Activated T-helper 2 cell treated with anti-CD3 and anti-CD28 coated beads, Interferon-gamma antibody, Interleukin-2, Interleukin-4, amounts not matched to agents 10 μg/mL and 5 μg/mL and 100 μg/mL, durations not matched to agents 14 hours and 24 hours and 36 hours (primary cell): Measurements from ENCODE around the gene CERK. TPM values are rescaled to one million over a fixed set of nuclear protein-coding genes. Genes with fewer than 3 reads are reported as not detected.

Source experiments
- DNase-seq: peaks from one replicate; pipeline ENCODE4 v3.0.0; 2021; ENCODE audit warnings: low spot score
- H3K27ac Mint-ChIP-seq: one replicate; pipeline ENCODE4 v1.8.0; 2021; ENCODE audit warnings: mixed read lengths
- H3K27me3 Mint-ChIP-seq: one replicate; pipeline ENCODE4 v1.8.0; 2021; ENCODE audit warnings: low read depth, mixed read lengths
- H3K36me3 Mint-ChIP-seq: one replicate; pipeline ENCODE4 v1.8.0; 2021; ENCODE audit warnings: low read depth, mixed read lengths
- H3K4me1 Mint-ChIP-seq: one replicate; pipeline ENCODE4 v1.8.0; 2021; ENCODE audit warnings: low read depth, mixed read lengths
- H3K4me3 Mint-ChIP-seq: one replicate; pipeline ENCODE4 v1.8.0; 2021; ENCODE audit warnings: low read depth, mild to moderate bottlenecking, moderate library complexity, mixed read lengths
- H3K9me3 Mint-ChIP-seq: one replicate; pipeline ENCODE4 v1.8.0; 2021; ENCODE audit warnings: mixed read lengths
- intact Hi-C: fragments of 100-400 bp; cut with micrococcal nuclease; formaldehyde crosslinking; loops from one replicate; pipeline ENCODE4 v1.15.1; 2023
- total RNA-seq: library from RNA; stranded (reverse); gene quantifications from 2 replicates; pipeline ENCODE4 v1.2.3, GENCODE V29; 2022

The CERK gene
- total RNA-seq, 1 donor from 2014 or later = 62.8 TPM

DNA sequence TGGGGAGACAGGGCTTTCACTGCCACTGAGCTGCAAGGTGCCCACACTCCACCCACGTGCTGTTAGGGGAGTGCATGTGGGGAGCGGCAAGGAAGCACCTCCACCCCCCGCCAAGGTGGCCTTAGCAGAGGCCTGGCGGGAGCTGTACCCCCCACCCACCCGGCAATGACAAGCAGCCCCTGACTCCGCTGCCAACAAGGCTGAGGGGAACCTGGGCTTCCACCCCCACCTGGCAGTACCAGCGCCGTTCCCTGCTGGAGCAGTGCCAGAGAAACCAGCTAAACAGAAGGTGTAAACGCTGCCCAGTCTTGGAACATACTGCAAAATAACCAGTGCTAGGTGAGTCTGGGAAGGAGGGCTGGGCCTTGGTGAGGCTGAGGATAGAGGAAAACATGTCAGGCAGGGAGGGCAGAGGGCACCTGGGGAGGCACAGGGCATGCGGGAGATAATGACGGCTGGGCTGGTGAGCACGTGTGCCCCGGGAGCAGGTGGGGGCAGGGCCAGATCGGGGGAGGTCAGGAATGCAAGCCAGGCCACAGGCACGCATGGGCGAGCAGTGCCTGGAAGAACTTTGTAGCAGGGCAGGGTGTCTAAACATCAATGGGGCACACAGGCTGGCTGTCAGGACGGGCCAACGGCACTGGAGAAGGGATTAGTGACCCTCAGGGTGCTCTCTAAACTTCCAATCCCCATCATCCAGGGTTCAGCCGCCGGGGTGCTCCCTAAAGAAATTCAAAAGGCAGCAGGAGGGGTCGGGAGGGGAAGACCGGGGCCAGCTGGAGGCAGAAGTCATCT is 6.6 kb downstream of the CERK start:
- Mint-ChIP-seq H3K4me3 (no peak overlapping the region), H3K4me1 (peaks cover 32% of the 10 kb centered on the region), H3K27ac (peak overlapping the region; percentile 38), H3K9me3 (no peaks in the 10 kb centered on the region), H3K36me3 (peaks cover 38% of the 10 kb centered on the region), H3K27me3 (no peaks in the 10 kb centered on the region)
- DNase-seq = no peak
- intact Hi-C loops = no loop called here

DNA sequence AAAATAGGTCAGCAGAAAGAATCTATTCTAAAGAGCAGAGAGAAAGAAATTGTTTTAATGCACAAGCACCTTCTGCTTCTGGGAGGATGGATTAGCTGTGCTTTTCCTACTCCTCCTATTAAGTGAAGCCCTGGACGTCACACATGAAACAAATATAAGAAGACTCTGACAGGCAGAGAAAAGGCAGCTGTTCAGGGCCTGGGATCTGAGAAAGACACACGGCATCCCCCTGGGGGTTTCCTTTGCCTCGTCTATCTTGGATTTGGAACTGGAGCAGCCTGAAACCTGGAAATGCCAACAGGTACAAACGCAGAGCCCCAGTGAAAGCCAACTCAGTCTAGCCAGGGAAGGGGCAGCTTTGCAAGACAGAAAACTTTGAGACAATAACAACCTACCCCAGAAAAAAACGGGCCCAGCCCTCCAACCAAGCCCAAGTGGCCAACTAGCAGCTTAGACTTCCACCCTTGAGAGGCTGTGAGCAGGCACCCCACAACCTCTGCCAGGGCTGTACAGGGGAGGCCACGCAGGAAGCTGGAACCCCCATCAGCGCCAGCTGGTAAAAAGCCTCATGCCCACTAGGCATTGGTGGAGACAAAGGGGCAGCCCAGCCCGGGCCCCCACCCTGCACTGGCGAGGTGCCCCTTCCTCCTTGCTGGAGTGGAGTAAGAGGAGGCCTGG is 7.3 kb downstream of the CERK start:
- H3K27ac Mint-ChIP-seq = peak overlapping the region; percentile 46
- H3K4me3 Mint-ChIP-seq = no peak overlapping the region
- H3K4me1 Mint-ChIP-seq = peaks cover 27% of the 10 kb centered on the region

DNA sequence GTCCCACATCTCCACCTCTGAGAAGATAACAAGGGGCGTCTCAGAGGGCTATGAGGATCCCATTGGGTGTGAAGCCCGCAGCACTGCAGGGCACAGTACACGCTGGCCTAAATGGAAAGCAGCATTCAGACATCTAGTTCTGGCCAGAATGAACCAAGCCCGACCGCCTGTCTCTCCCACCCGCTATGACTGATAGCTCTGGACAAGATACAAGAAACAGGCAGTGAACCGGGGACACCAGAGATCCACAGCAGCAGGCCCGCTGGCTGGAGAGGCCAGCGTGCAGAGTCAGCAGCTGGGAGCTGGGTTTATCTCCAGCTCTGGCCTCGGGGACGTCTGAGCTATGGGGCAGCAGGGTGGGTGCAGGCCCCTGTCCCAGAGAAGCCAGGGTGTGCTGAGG is 9.6 kb downstream of the CERK start:
- Mint-ChIP-seq H3K4me3 (no peak overlapping the region), H3K27ac (no peak overlapping the region), H3K36me3 (peaks cover 44% of the 10 kb centered on the region), H3K4me1 (peaks cover 15% of the 10 kb centered on the region), H3K27me3 (no peaks in the 10 kb centered on the region), H3K9me3 (no peaks in the 10 kb centered on the region)
- intact Hi-C loops = no loop called here
- DNase-seq = no peak

More for the DNA sequence above, 7.3 kb downstream of the CERK start:
- DNase-seq = no peak
- H3K27me3 Mint-ChIP-seq = no peaks in the 10 kb centered on the region
- H3K36me3 Mint-ChIP-seq = peaks cover 37% of the 10 kb centered on the region
- intact Hi-C loops = no loop called here
- H3K9me3 Mint-ChIP-seq = no peaks in the 10 kb centered on the region

DNA sequence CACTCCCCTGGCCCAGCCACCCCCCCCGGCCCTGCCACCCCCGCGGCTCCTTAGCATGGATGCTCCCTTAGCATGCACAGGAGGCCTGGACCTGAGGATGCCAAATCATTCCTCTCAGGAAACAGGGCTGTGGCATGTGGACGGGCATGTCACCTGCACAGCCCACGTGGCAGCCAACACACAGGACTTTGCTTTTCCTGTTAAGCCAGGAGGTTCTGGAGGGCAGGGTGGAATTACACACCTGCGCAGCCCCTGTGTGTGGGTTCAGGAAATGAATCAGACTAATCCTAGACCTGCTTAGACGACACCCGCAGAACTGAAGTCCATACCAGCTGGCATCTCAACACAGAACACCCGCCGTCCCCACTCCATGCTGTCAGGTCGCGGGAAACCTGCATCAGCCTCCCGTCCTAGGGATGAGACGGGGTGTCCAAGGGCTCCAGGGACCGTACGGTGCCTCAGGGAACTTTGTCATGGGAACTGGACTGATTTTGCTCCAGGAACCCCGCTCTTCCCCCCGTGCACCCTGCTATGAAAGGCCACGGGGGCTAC is 10.2 kb downstream of the CERK start:
- Mint-ChIP-seq H3K4me3 (no peak overlapping the region), H3K36me3 (peaks cover 44% of the 10 kb centered on the region)

DNA sequence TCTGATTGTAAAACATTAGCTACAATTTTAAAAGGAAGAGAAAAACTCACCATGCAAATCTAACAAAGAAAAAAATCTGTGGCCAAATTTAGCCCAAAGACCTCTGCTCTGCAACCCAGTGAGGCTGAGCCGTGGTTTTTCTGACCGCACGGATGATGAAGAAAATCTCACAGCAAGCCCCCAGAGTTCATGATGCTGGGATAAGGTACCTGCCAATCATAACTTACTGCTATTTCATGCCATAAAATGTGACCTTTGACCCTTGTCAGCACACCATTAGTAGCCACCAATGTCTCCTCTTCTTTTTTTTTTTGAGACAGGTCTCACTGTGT is 11.1 kb downstream of the CERK start:
- H3K36me3 Mint-ChIP-seq = peaks cover 44% of the 10 kb centered on the region

More for the DNA sequence above, 10.2 kb downstream of the CERK start:
- Mint-ChIP-seq H3K9me3 (no peaks in the 10 kb centered on the region), H3K27me3 (no peaks in the 10 kb centered on the region), H3K27ac (no peak overlapping the region), H3K4me1 (peaks cover 15% of the 10 kb centered on the region)
- intact Hi-C loops = no loop called here
- DNase-seq = no peak

DNA sequence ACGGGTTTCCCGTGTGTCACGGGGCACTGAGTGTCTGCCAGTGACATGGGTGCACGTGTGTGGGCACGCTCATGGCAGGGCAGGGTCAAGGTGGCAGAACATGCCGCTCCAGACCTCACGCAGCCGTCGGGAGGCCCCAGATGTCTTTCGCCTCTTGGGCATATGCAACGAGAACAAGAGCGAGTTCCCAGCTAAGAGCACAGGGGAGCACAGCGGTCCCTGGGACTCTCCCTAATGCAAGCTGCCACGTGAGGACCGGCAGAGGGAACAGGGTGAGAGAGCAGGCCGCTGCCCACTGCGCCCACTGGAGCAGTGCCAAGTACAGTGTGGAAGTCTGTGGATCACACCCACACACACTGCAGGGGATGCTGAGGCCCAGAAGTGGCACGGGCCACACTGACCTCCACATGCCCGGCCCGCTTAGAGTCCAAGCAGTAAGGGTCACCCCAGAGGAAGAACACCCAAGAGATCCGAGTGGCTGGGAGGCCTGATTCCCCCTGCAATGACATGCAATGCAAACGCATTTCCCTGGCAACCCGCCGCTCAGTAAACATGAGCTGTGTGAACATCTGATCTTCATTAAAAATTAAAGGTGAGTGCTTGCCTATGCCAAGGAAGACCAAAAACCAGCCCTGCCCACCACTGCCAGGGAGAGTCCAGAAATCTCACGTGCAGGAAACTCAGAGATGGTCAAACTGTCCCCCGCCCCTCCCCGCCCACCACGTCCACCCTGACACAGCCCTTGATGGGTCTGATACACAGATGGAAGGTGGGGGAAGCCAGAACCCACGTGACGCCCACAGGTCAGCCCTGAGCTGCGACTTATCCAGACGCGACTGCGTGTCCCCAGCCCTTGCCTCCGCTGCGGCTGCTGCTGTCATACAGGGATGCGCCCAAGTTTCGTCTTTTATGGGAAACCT is 11.7 kb downstream of the CERK start:
- Mint-ChIP-seq H3K9me3 (no peaks in the 10 kb centered on the region), H3K27ac (no peak overlapping the region), H3K4me1 (peaks cover 10% of the 10 kb centered on the region), H3K27me3 (no peaks in the 10 kb centered on the region), H3K4me3 (no peak overlapping the region), H3K36me3 (peaks cover 38% of the 10 kb centered on the region)
- no peak for DNase-seq
- intact Hi-C loops = no loop called here

More for the DNA sequence above, 11.1 kb downstream of the CERK start:
- DNase-seq = no peak
- no peak overlapping the region for H3K27ac Mint-ChIP-seq
- intact Hi-C loops = no loop called here
- no peak overlapping the region for H3K4me3 Mint-ChIP-seq
- H3K9me3 Mint-ChIP-seq = no peaks in the 10 kb centered on the region
- H3K4me1 Mint-ChIP-seq = peaks cover 15% of the 10 kb centered on the region
- H3K27me3 Mint-ChIP-seq = no peaks in the 10 kb centered on the region

DNA sequence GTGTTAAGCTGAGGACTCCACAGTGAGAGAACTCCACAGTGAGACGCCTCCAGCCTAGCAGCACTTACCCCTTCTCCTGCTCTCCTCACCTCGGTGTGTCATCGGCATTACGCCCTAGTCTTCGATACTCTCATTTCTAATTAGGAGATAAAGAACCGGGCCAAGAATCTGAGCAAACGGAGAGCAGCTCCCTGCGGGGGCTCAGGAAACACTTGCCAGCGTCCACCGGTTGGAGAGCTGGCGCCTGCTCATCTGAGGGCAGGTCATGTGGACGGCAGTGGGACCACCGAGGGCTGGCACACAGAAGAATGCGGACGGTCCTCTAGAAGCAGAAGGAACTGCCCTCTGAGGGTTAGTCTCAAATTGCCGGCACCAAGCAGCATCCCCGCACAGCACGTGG is 13.0 kb downstream of the CERK start:
- Mint-ChIP-seq H3K36me3 (peaks cover 40% of the 10 kb centered on the region), H3K9me3 (no peaks in the 10 kb centered on the region), H3K4me3 (no peak overlapping the region), H3K4me1 (peaks cover 4% of the 10 kb centered on the region), H3K27me3 (no peaks in the 10 kb centered on the region), H3K27ac (no peak overlapping the region)
- no peak for DNase-seq
- intact Hi-C loops = no loop called here

DNA sequence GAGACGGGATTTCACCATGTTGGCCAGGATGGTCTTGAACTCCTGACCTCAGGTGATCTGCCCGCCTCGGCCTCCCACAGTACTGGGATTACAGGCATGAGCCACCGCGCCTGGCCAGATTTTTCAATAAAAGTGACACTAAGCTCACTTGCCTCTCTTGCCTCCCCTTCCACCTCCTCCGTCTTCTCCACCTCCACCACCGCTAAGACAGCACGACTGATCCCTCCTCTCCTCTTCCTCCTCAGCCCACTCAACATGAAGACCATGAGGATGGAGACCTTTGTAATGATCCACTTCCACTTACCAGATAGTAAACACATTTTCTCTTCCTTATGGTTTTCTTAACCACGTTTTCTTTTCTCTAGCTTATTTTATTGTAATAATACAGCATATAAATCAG is 14.2 kb downstream of the CERK start:
- Mint-ChIP-seq H3K9me3 (no peaks in the 10 kb centered on the region), H3K4me1 (peaks cover 3% of the 10 kb centered on the region), H3K27me3 (no peaks in the 10 kb centered on the region), H3K27ac (no peak overlapping the region), H3K36me3 (peaks cover 49% of the 10 kb centered on the region), H3K4me3 (no peak overlapping the region)
- no peak for DNase-seq
- intact Hi-C loops = no loop called here

DNA sequence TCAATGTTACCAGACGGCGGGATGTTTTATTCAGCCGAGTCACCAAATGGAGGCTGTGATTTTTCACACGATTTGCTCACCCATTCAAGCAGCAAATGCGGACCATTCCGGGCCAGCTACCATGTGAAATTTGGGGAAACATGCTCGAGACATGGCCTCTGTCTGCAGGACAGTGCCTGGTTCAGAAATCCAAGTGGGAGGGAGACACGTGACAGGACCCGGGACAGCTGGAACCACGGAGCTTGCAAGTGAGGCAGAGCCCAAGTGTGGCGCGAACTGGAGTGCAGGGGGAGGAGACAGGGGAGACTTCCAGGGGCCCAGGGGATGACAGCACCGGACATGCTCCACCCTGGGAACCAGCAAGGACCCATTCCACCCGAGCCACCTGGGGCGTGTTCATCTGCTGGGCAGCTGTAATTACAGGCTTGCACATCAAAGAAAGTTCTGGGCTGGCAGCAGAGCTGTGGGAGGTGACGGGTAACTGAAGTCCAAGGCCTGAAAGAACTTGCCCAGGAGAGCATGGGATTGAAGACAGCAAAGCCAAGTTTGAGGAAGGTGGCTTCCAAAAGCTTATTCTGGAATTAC is 16.5 kb downstream of the CERK start:
- H3K27ac Mint-ChIP-seq = no peak overlapping the region
- H3K4me1 Mint-ChIP-seq = peaks cover 3% of the 10 kb centered on the region
- DNase-seq = no peak
- H3K36me3 Mint-ChIP-seq = peaks cover 54% of the 10 kb centered on the region
- no peak overlapping the region for H3K4me3 Mint-ChIP-seq
- H3K9me3 Mint-ChIP-seq = no peaks in the 10 kb centered on the region
- intact Hi-C loops = no loop called here
- no peaks in the 10 kb centered on the region for H3K27me3 Mint-ChIP-seq

DNA sequence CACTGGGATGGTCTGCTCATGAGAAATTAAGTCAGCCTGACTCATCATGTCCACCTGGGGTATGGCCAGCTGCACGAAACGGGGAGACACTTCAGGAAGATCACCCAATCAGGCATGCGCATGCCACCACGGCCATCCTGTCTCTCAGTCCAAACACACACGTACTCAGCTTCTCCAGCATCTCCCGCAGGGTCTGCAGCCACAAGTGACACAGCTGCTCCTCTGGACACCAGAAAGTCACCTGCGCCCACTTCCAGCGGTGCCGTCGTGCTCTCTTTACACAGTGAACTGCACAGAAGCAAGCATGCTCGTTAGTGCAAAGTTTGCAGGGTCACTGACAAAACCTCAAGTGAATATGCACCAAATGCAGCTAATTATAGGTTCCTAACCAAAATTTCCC is 18.1 kb downstream of the CERK start:
- peaks cover 3% of the 10 kb centered on the region for H3K4me1 Mint-ChIP-seq
- H3K4me3 Mint-ChIP-seq = no peak overlapping the region
- H3K27me3 Mint-ChIP-seq = no peaks in the 10 kb centered on the region

DNA sequence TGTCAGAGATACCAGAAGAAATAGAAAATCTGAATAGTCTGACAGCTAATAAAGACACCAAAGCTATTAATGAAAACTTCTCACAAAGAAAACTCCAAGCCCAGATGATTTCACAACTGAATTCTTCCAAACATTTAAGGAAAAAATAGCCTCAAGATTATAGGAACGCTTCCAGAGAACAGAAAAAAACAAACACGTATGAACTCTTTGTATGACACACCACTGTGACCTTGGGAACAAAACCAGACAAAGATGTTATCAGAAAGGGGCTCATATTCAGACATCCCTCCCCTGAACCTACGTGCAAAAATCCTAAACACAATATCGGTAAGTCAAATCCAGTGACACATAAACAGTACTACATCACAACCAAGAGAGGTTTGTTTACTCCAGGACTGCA is 23.5 kb downstream of the CERK start:
- no peaks in the 10 kb centered on the region for H3K9me3 Mint-ChIP-seq
- no peak for DNase-seq
- H3K4me3 Mint-ChIP-seq = no peak overlapping the region
- intact Hi-C loops = no loop called here
- no peak overlapping the region for H3K27ac Mint-ChIP-seq
- H3K4me1 Mint-ChIP-seq = peaks cover 4% of the 10 kb centered on the region
- peaks cover 80% of the 10 kb centered on the region for H3K36me3 Mint-ChIP-seq
- H3K27me3 Mint-ChIP-seq = no peaks in the 10 kb centered on the region

More for the DNA sequence above, 18.1 kb downstream of the CERK start:
- Mint-ChIP-seq H3K9me3 (no peaks in the 10 kb centered on the region), H3K36me3 (peaks cover 57% of the 10 kb centered on the region), H3K27ac (no peak overlapping the region)
- intact Hi-C loops = no loop called here
- DNase-seq = no peak

DNA sequence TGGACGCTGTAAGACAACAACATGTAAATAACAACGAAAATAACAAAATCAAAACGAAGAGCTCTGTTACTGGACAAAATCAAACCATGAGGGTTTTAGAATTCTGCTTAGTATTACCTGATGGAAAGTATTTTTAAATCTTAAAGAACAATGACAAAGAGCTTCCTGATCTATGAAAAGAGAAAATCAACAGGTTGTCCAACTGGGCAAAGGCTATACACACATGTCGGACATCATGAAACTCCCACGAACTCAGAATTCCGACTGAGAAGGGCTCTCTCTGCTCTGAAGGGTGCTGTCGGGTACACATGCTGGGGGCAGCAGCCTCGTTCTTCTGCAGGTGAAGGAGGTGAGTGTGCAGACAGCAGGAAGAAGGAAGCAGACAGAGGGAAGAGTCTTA is 25.8 kb downstream of the CERK start:
- no peak for DNase-seq
- H3K4me3 Mint-ChIP-seq = no peak overlapping the region
- intact Hi-C loops = no loop called here
- H3K36me3 Mint-ChIP-seq = peaks cover 79% of the 10 kb centered on the region
- peaks cover 4% of the 10 kb centered on the region for H3K4me1 Mint-ChIP-seq
- no peaks in the 10 kb centered on the region for H3K27me3 Mint-ChIP-seq
- H3K9me3 Mint-ChIP-seq = no peaks in the 10 kb centered on the region
- H3K27ac Mint-ChIP-seq = no peak overlapping the region
